Fibroblast of gingiva (primary cell): Measurements from ENCODE around the gene RUNX2.

Experiments
- DNase-seq: peaks from one replicate; pipeline ENCODE4 v3.0.0-alpha.2; 2011; ENCODE audit warnings: low read depth

Gene RUNX2

DNA sequence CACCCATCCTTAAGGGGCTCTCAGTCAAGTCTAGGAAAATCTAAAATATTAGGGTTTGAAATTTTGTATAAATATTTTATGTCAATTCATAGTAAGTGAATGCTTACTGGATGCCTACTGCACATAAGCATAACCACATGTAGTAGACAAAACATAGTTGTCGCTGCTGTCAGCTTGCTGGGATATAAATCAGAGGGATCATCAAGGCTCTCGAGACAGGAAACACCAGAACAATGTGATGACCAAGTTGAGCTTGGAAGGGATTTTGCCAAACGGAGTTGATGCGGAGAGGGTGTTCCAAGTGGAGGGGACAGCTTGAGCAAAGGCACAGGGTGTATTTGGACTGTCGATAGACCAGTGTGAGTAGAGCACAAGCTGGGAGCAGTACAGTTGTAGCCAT, 155.4 kb downstream of the RUNX2 start:
- DNase-seq = peak; percentile 37

DNA sequence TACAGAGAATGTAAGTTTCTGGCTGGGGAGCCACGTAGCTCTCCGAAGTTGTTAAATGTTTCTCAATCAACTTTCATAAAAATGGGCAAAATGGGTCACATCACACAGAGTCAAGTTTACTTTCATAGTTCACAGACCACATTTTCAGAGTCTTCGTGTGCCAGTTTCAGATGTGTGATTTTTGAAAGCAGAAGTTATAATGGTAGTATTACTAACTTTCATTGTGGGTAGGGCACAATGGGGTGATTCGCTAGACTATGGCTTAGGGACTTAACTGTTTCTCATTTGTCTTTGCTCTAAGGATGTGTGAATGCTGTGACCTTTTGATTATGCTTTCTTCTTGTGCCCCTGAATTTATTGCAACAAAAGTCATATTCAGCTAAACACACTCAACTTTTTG, 158.6 kb downstream of the RUNX2 start:
- no peak for DNase-seq

DNA sequence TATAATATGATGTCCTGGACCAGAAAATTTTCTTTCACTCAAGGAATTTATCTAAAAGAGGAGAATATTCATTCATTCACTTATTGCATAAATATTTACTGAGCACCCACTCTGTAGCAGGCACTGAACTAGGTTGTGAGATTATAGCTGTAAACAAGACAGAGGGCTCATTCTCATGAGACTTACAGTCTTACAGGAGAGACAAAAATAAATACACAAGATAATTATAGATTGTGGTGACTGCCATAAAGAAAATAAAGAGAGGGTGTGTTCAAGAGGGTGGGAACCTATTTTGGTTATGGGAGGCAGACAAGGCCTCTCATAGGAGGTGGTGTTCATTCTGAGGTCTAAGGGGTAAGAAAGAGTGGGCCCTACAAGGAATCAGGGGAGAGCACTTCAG, 159.5 kb downstream of the RUNX2 start:
- DNase-seq = no peak

DNA sequence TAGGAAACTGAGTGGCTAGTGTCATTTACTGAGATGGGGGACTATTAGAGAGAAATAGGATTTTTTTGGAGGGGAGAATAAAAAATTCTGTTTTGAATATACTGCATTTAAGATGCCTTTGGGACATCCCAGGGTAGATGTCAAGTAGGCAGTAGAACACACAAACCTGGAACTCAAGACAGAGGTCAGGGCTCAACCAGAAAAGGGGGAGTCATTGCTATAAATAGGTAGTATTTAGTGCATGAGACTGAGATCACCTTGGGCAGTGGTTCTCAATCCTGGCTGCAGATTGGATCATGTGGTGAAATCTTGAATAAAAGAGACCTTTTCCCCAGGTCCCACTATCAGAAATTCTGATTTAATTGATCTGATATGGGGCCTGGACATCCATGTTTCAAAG, 160.1 kb downstream of the RUNX2 start:
- no peak for DNase-seq

DNA sequence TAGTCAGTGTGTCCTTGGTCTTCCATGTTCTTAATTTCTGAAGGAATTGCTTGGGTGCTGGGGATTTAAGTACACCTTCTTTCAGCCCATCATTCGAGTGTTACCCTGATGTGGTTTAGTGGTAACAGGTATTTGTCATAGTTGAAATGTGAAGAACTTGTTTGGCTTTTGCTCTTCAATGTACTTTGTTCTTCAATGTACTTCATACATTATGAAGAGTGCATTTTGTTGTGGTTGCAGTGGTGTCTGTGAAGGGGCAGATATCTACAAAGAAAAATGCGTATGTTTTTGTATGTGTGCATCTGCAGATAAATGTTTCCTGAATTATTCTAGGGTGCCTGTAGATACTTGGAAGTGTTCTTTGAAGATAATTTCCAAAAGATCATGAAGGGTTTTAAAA, 160.8 kb downstream of the RUNX2 start:
- no peak for DNase-seq

DNA sequence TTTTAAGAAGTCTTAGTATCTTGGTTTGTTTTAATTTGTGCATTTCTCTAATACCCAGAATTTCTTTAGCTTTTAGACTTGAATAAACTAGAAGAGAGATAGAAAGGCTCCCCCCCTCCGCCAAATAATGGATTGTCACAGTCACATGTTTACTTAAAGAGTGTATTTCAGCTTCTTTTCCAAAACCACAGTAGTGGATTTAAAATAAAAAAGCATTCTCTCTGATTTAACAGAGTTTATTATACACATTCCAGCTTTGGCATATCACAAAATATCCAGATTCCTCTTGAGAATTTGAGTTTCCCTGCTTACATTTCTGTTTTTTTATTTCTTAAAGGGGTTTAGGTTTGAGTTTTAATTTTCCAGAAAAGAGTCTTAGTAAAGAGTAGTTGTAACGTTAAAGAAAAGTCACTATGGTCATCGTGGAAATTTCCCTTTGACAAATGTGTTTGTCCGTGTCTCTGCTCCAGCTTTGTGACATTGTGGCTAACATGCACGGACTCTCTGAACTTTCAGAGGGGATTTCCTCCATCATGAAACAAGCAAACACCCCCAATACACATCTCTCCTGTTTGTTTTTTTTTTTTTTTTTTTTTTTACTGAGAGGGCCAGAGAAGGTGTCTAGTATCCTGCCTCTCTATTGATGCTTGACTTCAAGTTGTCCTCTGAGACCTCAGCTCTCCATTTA, 163.1 kb downstream of the RUNX2 start:
- DNase-seq = peak; percentile 40

DNA sequence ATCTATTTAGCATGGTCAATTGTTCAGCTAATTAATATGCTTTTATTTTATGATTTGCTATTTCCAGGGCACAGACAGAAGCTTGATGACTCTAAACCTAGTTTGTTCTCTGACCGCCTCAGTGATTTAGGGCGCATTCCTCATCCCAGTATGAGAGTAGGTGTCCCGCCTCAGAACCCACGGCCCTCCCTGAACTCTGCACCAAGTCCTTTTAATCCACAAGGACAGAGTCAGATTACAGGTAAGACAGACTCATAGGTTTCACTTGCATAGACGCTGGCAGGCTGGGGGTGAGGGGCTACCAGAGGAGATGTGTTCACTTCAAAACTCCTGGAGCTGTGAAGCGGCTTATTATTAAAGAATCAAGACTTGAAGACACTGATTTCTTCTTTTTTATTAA, 163.7 kb downstream of the RUNX2 start:
- no peak for DNase-seq

DNA sequence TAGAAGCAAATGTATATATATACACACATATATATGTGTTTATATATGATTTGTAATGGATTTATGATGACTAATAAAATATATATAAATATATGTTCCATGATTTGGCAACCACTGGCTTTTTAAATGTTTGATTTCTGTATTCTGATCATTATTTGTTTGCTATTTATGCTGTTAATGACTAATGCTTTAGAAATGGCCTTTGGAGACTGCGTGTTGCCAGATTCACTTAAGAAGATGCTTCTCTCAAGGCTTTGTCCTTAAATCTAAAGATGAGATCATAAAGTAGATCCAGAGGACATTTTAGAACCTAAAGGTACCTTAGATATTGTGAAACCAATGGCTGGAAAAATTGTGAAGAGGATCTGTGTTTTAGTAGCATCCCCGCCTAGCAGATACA, 165.6 kb downstream of the RUNX2 start:
- no peak for DNase-seq

DNA sequence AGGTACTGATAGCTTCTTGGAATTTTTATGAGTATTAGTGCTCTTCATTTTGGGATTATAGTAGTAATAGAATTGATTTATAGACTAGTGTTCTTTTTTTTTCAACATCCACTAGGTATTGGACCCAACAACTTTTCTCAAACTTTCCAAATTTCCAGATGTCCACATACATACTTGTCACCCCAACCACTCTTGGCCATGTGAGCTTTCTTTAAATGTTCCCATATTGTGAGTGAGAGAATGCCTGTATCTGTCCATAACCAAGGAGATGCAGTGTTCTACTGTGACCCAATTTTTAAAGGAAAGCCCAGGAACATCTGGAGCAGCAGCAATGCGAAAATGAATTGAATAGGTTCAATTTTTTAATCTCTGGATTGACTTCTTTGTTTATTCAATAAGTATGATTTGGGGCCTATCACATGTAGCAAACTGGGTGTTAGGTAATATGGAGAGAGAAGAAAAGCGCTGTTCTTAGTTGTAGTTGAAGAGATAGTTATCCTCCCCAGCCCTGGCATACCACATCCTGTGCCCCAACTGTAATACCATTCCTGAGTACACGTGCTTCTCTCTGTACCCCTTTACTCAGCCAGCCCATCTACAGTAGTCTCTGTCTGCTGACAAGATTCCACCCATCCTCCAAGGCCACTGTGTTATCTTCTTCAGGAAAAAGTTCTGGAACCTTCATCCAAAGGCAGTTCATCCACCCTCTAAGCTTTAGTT, 166.4 kb downstream of the RUNX2 start:
- DNase-seq = no peak

DNA sequence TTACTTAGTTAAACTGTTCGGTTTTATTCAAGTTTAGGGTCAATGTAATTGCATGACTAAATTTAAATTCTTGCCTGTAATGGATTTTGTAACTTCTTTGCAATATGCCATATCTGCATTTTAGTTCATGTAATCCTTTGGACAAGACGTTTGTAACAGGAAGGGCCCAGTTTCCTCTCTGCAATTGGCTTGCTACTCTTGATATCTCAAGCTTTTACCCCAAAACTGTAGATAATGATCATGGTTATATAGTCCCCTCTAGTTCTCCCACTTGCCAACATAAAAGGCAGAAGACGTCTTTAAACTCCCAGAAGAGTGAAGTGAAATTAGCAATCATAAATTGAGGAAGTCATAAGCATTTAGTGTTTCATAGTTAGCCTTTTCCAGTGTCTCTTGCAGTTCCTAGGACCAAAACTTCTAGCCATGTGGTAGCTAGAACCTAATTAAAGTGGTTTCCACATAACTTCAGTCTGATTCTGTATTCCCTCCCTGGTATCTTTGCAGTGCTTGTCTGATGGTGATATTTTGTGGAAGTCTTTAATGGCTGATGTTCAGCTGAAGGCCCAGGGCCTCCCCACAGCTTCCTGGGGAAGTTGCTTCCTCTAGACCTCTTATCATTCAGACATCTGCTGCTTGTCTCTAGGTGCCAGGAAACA, 167.4 kb downstream of the RUNX2 start:
- DNase-seq = no peak

DNA sequence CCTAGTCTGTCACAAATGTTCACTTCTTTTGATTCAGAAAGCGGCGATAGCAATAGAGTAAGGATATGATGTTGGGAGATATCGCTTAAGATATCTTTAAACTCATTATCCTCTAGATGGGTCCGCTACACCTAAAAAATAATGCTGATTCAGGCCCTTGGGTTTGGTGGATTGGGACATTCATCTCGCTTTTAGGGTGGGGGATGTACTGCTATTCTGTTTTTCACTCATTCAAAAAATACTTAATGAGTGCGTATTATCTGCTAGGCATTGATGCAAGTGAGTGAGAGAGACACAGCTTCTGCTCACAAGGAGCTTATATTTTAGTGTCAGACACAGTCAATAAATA, 167.9 kb downstream of the RUNX2 start:
- DNase-seq = no peak

DNA sequence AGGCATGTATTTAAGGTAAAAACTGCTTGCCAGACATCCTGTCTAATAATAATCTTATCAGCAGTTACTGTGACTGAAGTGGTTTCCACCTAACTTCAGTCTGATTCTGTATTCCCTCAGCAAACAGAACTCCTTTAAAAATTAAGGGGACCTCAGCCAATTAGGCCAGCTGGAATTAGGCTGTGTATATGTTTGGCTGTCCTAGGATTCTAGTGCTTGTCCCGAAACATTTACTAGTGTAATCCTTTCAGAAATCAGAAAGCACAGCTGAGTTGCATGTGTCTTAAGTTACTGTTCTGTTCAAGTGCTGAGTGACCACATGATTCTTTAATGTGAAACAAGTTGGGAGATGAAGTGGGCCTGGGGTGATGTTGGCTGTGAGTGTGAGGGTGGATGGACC, 170.5 kb downstream of the RUNX2 start:
- no peak for DNase-seq

DNA sequence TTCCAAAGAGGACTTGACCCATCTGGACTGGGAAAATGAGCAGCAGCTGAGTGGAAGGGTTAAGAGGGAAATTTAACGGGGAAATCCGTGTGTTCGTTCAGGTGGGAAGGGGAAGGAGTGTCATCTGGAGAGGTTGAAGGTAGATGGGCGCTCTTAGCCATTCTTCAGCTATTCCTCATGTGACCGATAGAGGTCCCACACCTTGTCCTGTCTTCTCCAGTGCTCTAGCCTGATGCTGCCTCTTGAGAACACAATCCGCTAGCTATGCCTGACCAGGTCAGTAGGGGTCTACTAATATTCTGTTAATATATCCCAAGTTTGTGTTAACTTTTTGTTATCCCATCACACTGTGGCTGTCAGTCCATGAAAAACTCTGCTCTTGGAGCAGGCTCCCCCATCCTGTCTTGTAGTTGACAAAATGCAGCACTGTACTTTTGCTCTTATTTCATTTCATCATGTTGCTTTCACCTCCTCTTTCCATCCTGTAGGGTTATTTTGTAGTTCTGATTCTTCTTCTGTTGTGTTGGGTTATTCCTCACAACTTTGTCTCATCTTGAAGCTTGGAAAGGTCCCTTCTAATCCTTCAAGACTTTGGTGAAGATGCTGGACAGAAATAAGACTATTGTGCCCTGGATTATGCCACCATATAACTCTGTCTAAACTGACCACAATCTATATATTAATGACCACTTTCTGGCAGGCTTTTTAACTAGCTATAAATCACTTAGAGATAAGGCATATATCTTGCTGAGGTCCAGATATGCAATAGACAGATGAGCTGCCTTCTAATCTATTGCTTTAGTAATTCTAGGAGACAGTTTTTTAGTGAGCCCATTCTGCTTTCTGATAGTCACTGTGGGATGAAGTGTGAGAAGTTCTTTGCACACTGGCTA, 173.0 kb downstream of the RUNX2 start:
- no peak for DNase-seq

DNA sequence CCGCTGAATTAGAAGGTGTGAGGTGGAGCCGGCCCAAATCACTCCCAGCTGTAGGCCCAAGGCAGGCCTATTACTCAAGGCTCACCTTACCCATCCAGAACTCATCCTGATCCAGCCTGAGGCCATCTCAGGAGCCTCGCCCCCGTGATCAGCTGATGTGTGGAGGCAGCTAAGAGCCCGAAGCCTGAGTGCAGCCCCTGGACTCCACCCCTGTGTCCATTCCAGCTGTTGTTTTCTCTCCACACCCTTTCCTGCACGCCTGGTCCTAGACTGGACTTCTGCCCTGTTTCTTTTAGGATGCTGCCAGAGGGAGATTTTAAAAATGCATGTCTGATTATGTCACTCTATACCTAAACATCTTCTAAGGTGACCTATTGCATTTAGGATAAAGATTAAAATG, 174.3 kb downstream of the RUNX2 start:
- DNase-seq = no peak

DNA sequence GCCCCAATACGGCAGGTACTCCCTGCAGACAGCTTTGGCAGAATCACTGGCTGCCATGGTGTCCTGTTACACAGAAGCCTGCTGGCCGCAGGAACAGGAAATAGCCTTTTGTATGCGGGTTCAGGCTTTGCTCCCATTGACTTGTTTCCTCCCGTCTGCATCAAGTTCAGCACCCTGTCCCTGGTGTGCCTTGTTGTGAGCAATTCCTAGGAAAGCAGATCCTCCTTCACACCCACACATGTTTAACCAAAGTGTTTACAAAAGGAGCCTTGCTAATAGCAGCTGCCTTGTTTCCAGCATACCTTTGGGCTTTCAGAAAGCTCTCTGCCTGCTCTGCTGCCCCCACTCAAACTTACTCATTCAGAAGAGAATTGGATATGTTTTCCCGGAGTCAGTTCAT, 176.8 kb downstream of the RUNX2 start:
- DNase-seq = peak; percentile 60

DNA sequence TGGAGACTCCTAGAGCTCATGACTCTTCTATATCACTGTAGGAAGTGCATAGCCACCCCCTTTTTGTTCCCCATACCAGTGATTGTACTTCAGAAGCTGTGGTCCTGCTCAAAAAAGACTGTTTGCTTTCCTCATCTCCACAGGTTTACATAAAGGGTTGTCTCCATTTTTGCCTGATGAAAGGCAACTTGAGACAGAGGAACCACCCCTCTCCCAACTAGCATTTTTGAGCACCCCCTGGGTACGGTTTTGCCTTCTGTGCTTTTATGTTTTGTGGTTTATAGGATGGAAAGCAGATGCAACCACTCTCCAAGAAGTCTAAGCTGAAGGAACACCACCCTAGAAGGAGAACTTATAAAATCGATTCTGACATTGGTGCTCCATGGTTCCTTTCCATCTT, 177.3 kb downstream of the RUNX2 start:
- DNase-seq = no peak

DNA sequence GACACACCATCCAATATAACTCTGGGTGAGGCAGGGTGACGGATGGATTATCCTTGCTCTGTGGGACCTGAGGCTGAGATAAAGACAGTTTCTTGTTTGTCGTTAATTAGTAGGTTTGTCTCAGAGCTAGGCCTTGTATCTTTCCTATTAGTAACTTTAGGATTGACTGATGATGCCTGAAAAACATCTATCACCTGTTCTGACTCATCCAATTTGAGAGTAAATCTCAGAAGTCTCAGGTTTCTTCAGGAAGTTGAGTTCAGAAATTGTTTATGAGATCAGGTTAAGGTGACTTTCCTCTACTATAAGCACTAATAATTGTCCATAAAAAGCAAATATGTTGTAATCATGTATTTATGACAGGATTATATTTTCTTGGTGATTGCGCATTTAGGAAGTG, 179.1 kb downstream of the RUNX2 start:
- DNase-seq = no peak

DNA sequence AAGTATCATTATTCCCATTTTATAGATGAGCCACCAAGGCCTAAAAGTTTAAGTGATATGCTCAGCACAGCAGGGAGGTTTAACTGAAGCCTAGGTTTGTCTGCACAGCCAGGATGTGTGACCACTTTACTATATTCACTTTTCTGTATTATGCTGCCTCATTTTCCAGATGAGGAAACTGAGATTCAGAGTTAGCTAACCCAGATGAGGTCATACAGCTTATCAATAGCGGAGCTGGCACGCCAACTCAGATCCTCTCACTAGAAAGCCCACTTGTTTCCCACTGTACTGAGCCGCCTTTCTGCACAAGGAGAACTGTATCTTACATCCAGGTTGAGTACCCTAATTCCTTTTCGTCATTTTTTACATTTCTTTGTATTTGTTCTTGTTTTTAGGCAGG, 181.3 kb downstream of the RUNX2 start:
- no peak for DNase-seq

DNA sequence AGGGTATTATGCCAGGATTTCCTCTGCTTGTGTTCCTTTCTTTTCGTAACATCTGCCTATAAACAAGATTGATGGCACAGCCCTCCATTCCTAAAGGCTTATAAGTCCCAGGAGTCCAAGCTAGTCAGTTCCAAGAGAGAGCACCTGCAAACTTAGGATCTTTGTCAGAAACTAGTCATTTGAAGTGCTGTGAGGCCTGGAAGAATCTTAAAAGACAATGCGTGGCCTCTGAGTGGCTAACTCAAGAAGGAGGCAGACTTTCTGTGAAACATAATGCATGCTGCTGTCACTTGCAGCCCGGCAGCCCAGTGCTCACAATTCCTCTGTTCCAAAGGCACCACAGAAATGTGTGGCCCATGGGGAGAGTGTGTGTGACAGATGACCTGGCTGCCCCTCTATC, 184.6 kb downstream of the RUNX2 start:
- DNase-seq = no peak

DNA sequence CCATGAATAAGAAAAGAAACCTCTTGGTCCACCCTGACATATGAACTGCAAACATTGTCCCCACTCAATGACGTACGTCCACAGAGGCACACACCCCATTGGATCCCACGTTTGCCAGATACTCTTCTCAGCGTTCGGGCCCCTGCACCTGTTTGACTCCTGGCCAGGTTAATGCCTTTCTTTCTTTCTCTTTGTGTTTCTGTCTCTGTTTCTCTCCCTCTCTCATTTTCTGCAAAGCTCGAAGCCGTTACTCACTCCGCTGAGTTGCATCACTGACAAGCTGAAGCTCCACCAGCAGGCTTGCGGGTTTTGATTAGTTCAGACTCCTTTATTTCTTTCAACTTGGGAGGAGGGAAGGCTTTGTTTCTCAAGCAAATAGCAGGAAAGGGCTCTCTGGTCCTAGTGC, 185.1 kb downstream of the RUNX2 start:
- no peak for DNase-seq

DNA sequence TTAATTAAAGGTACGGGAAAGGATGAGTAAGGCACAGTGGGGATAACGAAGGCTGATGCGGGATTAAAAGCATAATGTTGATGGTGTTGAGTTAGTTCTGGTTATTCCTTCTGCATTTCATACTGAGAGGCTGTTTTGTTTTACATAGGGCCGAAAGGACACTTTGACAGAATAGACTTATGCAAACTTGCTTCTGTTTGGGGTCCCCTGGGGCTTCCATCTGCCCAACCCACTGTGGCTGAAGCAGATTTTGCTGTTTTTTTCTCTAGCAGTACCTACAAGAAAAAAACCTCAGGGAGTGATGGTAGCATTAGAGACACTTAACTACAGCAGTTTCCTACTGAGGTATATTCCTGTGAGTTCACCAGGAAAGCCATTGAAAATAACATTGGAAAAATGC, 185.7 kb downstream of the RUNX2 start:
- DNase-seq = no peak

DNA sequence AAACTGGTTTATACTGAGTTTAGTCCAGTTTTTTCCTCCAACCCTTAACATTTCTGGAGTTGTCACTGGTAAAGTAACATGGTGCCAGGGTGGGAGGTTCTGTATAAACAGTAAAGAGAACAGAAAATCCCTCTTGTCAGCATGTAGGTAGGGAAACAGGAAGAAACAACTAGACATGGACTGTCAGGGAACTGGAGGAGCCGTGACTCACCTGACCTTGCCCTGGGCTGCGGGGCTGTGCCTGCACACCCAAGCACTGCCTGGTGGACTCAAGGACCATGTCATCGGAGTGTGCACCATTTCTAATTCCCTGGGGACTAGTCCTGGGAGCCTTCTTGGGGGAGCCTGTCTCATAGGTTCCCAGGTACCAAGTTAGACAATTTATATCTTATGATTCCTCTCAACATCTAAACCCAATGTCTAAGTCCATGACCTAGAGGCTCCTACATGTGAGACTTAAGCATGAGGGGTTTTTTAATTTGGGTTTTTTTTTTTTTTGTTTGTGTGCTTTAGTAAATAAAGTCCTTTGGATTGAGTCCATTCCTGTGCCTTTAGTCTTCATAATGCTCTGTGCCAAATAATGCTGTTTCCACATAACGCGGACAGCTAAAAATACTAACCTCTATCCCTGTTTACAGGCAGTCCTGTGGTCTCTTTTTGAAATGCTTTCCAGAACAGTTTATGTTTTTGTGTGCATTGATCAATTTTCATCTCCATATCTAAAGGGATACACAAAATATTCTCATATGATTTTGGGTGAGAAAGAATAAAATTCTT, 186.5 kb downstream of the RUNX2 start:
- no peak for DNase-seq
